ENCODE results near the gene PUM1.

PUM1 gene

GRCh38 chr1:30971496-30971895 lies 94.0 kb downstream of the PUM1 start:
- peaks cover 18% of the 10 kb centered on the region for H4K20me1 ChIP-seq (ENCODE audit: insufficient read depth)
- peaks cover 41% of the 10 kb centered on the region for H3K4me1 ChIP-seq (ENCODE audit: low read depth, poor library complexity, severe bottlenecking)
- H2AFZ ChIP-seq (ENCODE audit: low read depth), result no peak overlapping the region
- no peaks in the 10 kb centered on the region for H3K27me3 ChIP-seq (ENCODE audit: insufficient read depth, low read depth)
- H3K79me2 ChIP-seq (ENCODE audit: insufficient read depth, low read depth), result peaks cover 55% of the 10 kb centered on the region
- H3K4me3 ChIP-seq (IDR thresholded peaks at IDR 0.05; ENCODE audit: insufficient read depth, low read depth, low read length), result no peak overlapping the region
- H3K9ac ChIP-seq, result no peak overlapping the region
- H3K4me2 ChIP-seq, result no peak overlapping the region
- H3K36me3 ChIP-seq (ENCODE audit: insufficient read depth), result no peaks in the 10 kb centered on the region; the same call in 1 of the 2 replicates
- H3K27ac ChIP-seq, result no peak overlapping the region
- no peak for TF ChIP-seq CTCF (conservative IDR thresholded peaks at IDR 0.05; ENCODE audit: low read depth, low read length)

GRCh38 chr1:30969903-30970302 lies 95.6 kb downstream of the PUM1 start:
- TF ChIP-seq CTCF (conservative IDR thresholded peaks at IDR 0.05; ENCODE audit: low read depth, low read length), result no peak
- H3K36me3 ChIP-seq (ENCODE audit: insufficient read depth), result no peaks in the 10 kb centered on the region; the same call in 1 of the 2 replicates
- no peak overlapping the region for H3K27ac ChIP-seq
- H2AFZ ChIP-seq (ENCODE audit: low read depth), result no peak overlapping the region
- no peak overlapping the region for H3K4me2 ChIP-seq
- peaks cover 48% of the 10 kb centered on the region for H3K79me2 ChIP-seq (ENCODE audit: insufficient read depth, low read depth)
- peaks cover 41% of the 10 kb centered on the region for H3K4me1 ChIP-seq (ENCODE audit: low read depth, poor library complexity, severe bottlenecking)
- no peaks in the 10 kb centered on the region for H3K27me3 ChIP-seq (ENCODE audit: insufficient read depth, low read depth)
- no peak overlapping the region for H3K9ac ChIP-seq
- no peak overlapping the region for H3K4me3 ChIP-seq (IDR thresholded peaks at IDR 0.05; ENCODE audit: insufficient read depth, low read depth, low read length)
- H4K20me1 ChIP-seq (ENCODE audit: insufficient read depth), result peaks cover 18% of the 10 kb centered on the region

GRCh38 chr1:30968220-30968971 lies 97.1 kb downstream of the PUM1 start:
- no peak overlapping the region for H3K27ac ChIP-seq
- H4K20me1 ChIP-seq (ENCODE audit: insufficient read depth), result peaks cover 18% of the 10 kb centered on the region
- no peak overlapping the region for H3K4me2 ChIP-seq
- peaks cover 41% of the 10 kb centered on the region for H3K4me1 ChIP-seq (ENCODE audit: low read depth, poor library complexity, severe bottlenecking)
- no peaks in the 10 kb centered on the region; the same call in 1 of the 2 replicates for H3K36me3 ChIP-seq (ENCODE audit: insufficient read depth)
- H3K79me2 ChIP-seq (ENCODE audit: insufficient read depth, low read depth), result peaks cover 39% of the 10 kb centered on the region
- TF ChIP-seq CTCF (conservative IDR thresholded peaks at IDR 0.05; ENCODE audit: low read depth, low read length), result no peak
- H3K27me3 ChIP-seq (ENCODE audit: insufficient read depth, low read depth), result no peaks in the 10 kb centered on the region
- H2AFZ ChIP-seq (ENCODE audit: low read depth), result no peak overlapping the region
- no peak overlapping the region for H3K9ac ChIP-seq
- no peak overlapping the region for H3K4me3 ChIP-seq (IDR thresholded peaks at IDR 0.05; ENCODE audit: insufficient read depth, low read depth, low read length)

DNA sequence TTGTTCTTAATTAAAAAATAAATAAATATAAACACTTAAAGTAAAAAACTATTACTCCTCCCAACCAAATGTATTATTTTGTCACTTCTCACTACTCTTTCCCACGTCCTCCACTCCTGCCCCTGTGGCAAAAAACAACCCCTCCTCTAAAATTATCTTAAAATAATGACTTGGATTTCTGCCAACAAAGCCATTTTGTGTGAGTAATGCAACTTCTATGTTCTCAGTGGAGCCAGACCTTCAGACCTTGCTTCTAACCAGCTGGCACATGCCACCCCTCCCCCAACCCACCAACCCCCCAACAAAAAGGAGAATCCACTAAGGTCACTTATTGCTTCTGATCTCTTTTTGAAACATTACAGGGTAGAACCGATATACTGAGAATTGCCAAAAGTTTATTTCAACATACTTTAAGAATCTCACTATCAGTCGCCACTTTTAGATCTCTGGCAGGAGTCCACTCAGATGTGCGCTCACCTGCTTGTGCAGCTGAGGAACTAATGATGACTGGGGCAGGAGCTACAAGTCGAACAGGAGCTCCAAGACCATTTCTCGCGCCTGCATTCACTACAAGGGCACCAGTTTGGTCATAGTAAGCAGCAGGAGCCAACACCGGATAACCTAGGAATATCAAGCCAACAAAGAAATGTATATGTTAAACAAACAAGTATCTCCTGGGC lies 98.7 kb downstream of the PUM1 start:
- H3K4me2 ChIP-seq, result no peak overlapping the region
- H3K27me3 ChIP-seq (ENCODE audit: insufficient read depth, low read depth), result no peaks in the 10 kb centered on the region
- H3K4me1 ChIP-seq (ENCODE audit: low read depth, poor library complexity, severe bottlenecking), result peaks cover 39% of the 10 kb centered on the region
- H3K36me3 ChIP-seq (ENCODE audit: insufficient read depth), result no peaks in the 10 kb centered on the region; the same call in 1 of the 2 replicates
- H3K79me2 ChIP-seq (ENCODE audit: insufficient read depth, low read depth), result peaks cover 34% of the 10 kb centered on the region
- peaks cover 17% of the 10 kb centered on the region for H4K20me1 ChIP-seq (ENCODE audit: insufficient read depth)
- no peak overlapping the region for H3K4me3 ChIP-seq (IDR thresholded peaks at IDR 0.05; ENCODE audit: insufficient read depth, low read depth, low read length)
- H3K27ac ChIP-seq, result no peak overlapping the region
- TF ChIP-seq CTCF (conservative IDR thresholded peaks at IDR 0.05; ENCODE audit: low read depth, low read length), result no peak
- no peak overlapping the region for H2AFZ ChIP-seq (ENCODE audit: low read depth)
- H3K9ac ChIP-seq, result no peak overlapping the region

All from KMS-11 (cell line).